Measurements from ENCODE around the gene AGPS. TPM values are rescaled to one million over a fixed set of nuclear protein-coding genes. Genes with fewer than 3 reads are reported as not detected.

Gene AGPS
- total and polyA plus RNA-seq, 9 of the 15 experiments (the other 6 are each of a cell fraction or from before 2014, with no cell fraction given): 15.5 to 211 (median 63.1) TPM

GRCh38 chr2:177528351-177528933 is 135.9 kb downstream of the AGPS start:
- Histone ChIP-seq H4K20me1 (replicated peaks; ENCODE audit: control insufficient read depth, insufficient read depth, low read length) (no peaks in the 10 kb centered on the region), H3K9me1 (ENCODE audit: control insufficient read depth, insufficient read depth, low read length) (no peaks in the 10 kb centered on the region), H3K4me2 (ENCODE audit: insufficient read depth, low read length) (no peak overlapping the region), H3K27me3 (ENCODE audit: control insufficient read depth in 2 of 2, insufficient read depth in 2 of 2, low read length in 2 of 2) (no peaks in the 10 kb centered on the region), H2AFZ (ENCODE audit: low read depth, low read length) (no peak overlapping the region), H3K79me2 (ENCODE audit: control insufficient read depth, insufficient read depth, low read length) (no peaks in the 10 kb centered on the region), H3K4me3 (no peak overlapping the region), H3K27ac (ENCODE audit: extremely low read depth, low read depth, low read length) (no peak overlapping the region), H3K9me3 (replicated peaks; ENCODE audit: control insufficient read depth, insufficient read depth, low read depth, low read length) (no peaks in the 10 kb centered on the region), H3K9ac (ENCODE audit: insufficient read depth in 1 of 2, low read depth in 2 of 2, low read length in 2 of 2) (no peak overlapping the region), H3K4me1 (replicated peaks in 1 of 2; ENCODE audit: control insufficient read depth in 2 of 2, insufficient read depth in 2 of 2, low read length in 2 of 2) (no peaks in the 10 kb centered on the region), H3K36me3 (ENCODE audit: control insufficient read depth, insufficient read depth, low read length) (peaks cover 24% of the 10 kb centered on the region; the same call in 1 of the 3 replicates)
- CTCF ChIA-PET (ENCODE audit: low intra/inter-chr PET ratio): no interaction called here
- in situ Hi-C loops (cut with MboI) (no loop called here), intact Hi-C loops (cut with micrococcal nuclease) (no loop called here)
- DNase-seq (ENCODE audit: extremely low read depth in 1 of 4, low spot score in 3 of 4) (no peak), FAIRE-seq (no peak), ATAC-seq (no peak)
- no TSS peak for BruUV-seq (replicated peaks)
- no peak for TF ChIP-seq ZNF143 (CRISPR knock-in tag; IDR thresholded peaks at IDR 0.05)
- TF ChIP-seq ZKSCAN1 (IDR thresholded peaks at IDR 0.05; ENCODE audit: low read depth, low read length): no peak
- no peak for TF ChIP-seq HDGF (IDR thresholded peaks at IDR 0.05)
- TF ChIP-seq ZNF76 (CRISPR knock-in tag; IDR thresholded peaks at IDR 0.05; ENCODE audit: borderline replicate concordance): no peak
- no peak for TF ChIP-seq TARDBP (IDR thresholded peaks at IDR 0.05)
- TF ChIP-seq JUN (IDR thresholded peaks at IDR 0.05; ENCODE audit: borderline replicate concordance, low read depth, low read length): no peak
- no peak for TF ChIP-seq JUN (CRISPR knock-in tag; IDR thresholded peaks at IDR 0.05; ENCODE audit: borderline replicate concordance)
- TF ChIP-seq NELFE (IDR thresholded peaks at IDR 0.05; ENCODE audit: insufficient read depth, insufficient read length): no peak
- no peak for TF ChIP-seq ZNF583 (CRISPR knock-in tag; IDR thresholded peaks at IDR 0.05)
- no peak for TF ChIP-seq ZNF668 (CRISPR knock-in tag; IDR thresholded peaks at IDR 0.05)
- no peak for TF ChIP-seq CHD2 (IDR thresholded peaks at IDR 0.05; ENCODE audit: low read depth, low read length)
- TF ChIP-seq RFX7 (CRISPR knock-in tag; IDR thresholded peaks at IDR 0.05): no peak
- POLR2A ChIA-PET: no interaction called here
